Kidney (tissue), 22 donors: ENCODE data around the gene TMEM170A. TPM values are rescaled to one million over a fixed set of nuclear protein-coding genes. Genes with fewer than 3 reads are reported as not detected.
A peak's percentile ranks its signal among the peaks of the same experiment; 100 is the strongest.

Experiments
- DNase-seq, 5 donors: peaks; one replicate each; pipeline ENCODE4 v3.0.0-alpha.2; 2013 to 2020
- FAIRE-seq: peaks from 2 replicates; lab custom pipeline; 2012; peaks lifted over from hg19 to GRCh38; lab: Jason Lieb, UNC
- H3K27ac ChIP-seq, 2 donors: one replicate each; pipeline ENCODE4 v1.7.0; 2013; ENCODE audit warnings: low read depth in 2 of 2, low read length in 2 of 2, inconsistent platforms in 1 of 2
- H3K27me3 ChIP-seq: one replicate; pipeline ENCODE4 v1.7.1; 2013; ENCODE audit warnings: low read length, inconsistent platforms; ENCODE audit not compliant: control insufficient read depth, insufficient read depth
- H3K36me3 ChIP-seq, 3 donors: one replicate each; pipeline versions ENCODE4 v1.7.0 to v1.7.1; 2013; ENCODE audit warnings: low read length in 3 of 3, control low read depth in 1 of 3, inconsistent platforms in 1 of 3; ENCODE audit not compliant: insufficient read depth in 3 of 3, control insufficient read depth in 2 of 3
- H3K4me1 ChIP-seq, 3 donors: one replicate each; pipeline versions ENCODE4 v1.7.0 to v1.7.1; 2013; ENCODE audit warnings: low read length in 3 of 3, inconsistent platforms in 1 of 3, low read depth in 1 of 3; ENCODE audit not compliant: control insufficient read depth in 2 of 3, insufficient read depth in 2 of 3
- H3K4me3 ChIP-seq, 3 donors: one replicate each; pipeline versions ENCODE4 v1.7.0 to v1.8.1; 2013; ENCODE audit warnings: low read length in 3 of 3, control low read depth in 1 of 3, inconsistent platforms in 1 of 3
- H3K9ac ChIP-seq, 3 donors: one replicate each; pipeline versions ENCODE4 v1.7.0 to v1.7.1; 2013; ENCODE audit warnings: low read length in 3 of 3, control low read depth in 1 of 3, inconsistent platforms in 1 of 3
- H3K9me3 ChIP-seq, 3 donors: one replicate each; pipeline versions ENCODE4 v1.7.0 to v1.7.1; 2013; ENCODE audit warnings: low read length in 3 of 3, control low read depth in 1 of 3, inconsistent platforms in 1 of 3; ENCODE audit not compliant: control insufficient read depth in 2 of 3, insufficient read depth in 1 of 3
- CTCF ChIP-seq: IDR thresholded peaks from 3 replicates; pipeline ENCODE4 v1.5.1; 2012; ENCODE audit warnings: mild to moderate bottlenecking, moderate library complexity, borderline replicate concordance; ENCODE audit not compliant: insufficient read depth; ENCODE audit errors: extremely low read depth
- intact Hi-C: fragments of 100-400 bp; cut with DNase I; formaldehyde crosslinking; loops from one replicate; pipeline ENCODE4 v1.11.1; 2022
- long read RNA-seq, 10 donors: library from polyadenylated mRNA in 1 of 10; unstranded in 1 of 10; transcript quantifications; one replicate each; pipeline ENCODE4 v2.0.0 and lab custom pipeline, GENCODE V29; 2021 to 2026
- polyA plus RNA-seq: library from polyadenylated mRNA; stranded (reverse); fragments of 350-450 nt; fragmentation: Illumina TruSeq; extraction: RNeasy Lipid Tissue Mini Kit (QIAGEN cat#74804); gene quantifications from one replicate; pipeline ENCODE4 v1.2.3, GENCODE V29; 2014; ENCODE audit warnings: low read depth, low replicate concordance; ENCODE audit not compliant: insufficient read depth
- total RNA-seq: library from RNA; stranded (reverse); fragmentation: NEBNext Ultra II Directional; extraction: Animal tissue kit (Norgen Biotek cat#: 25700); gene quantifications from one replicate; pipeline ENCODE4 v1.2.1, GENCODE V29; 2021
- donor health status: control.
- donor health status: control.
- donor health status: control.
- donor health status: control.
- donor health status: control.
- donor health status: DM: yes; HTN: yes; CAD: no.
- donor health status: Normal renal cell carcinoma (clear cell type).

The TMEM170A gene
- total RNA-seq (22.8 TPM), polyA plus RNA-seq (10.2 TPM)
- long read RNA-seq, donor 1, full-length matches to known transcripts: 3 of 3 reads
- long read RNA-seq, donor 1, partial matches to known transcripts: 0 of 3 reads
- long read RNA-seq, donor 1, other reads (novel, unspliced or antisense): 0 of 3 reads
- long read RNA-seq, donor 2, full-length matches to known transcripts: 11 of 27 reads
- long read RNA-seq, donor 2, partial matches to known transcripts: 16 of 27 reads
- long read RNA-seq, donor 2, other reads (novel, unspliced or antisense): 0 of 27 reads
- long read RNA-seq, donor 3, full-length matches to known transcripts: 8 of 8 reads
- long read RNA-seq, donor 3, partial matches to known transcripts: 0 of 8 reads
- long read RNA-seq, donor 3, other reads (novel, unspliced or antisense): 0 of 8 reads
- long read RNA-seq, donor 4, full-length matches to known transcripts: 9 of 17 reads
- long read RNA-seq, donor 4, partial matches to known transcripts: 8 of 17 reads
- long read RNA-seq, donor 4, other reads (novel, unspliced or antisense): 0 of 17 reads
- long read RNA-seq, donor 5: 0 reads
- long read RNA-seq, donor 6, full-length matches to known transcripts: 4 of 4 reads
- long read RNA-seq, donor 6, partial matches to known transcripts: 0 of 4 reads
- long read RNA-seq, donor 6, other reads (novel, unspliced or antisense): 0 of 4 reads
- long read RNA-seq, donor 7, full-length matches to known transcripts: 4 of 7 reads
- long read RNA-seq, donor 7, partial matches to known transcripts: 0 of 7 reads
- long read RNA-seq, donor 7, other reads (novel, unspliced or antisense): 3 of 7 reads
- long read RNA-seq, donor 8, full-length matches to known transcripts: 9 of 30 reads
- long read RNA-seq, donor 8, partial matches to known transcripts: 21 of 30 reads
- long read RNA-seq, donor 8, other reads (novel, unspliced or antisense): 0 of 30 reads
- long read RNA-seq, donor 9, full-length matches to known transcripts: 1 of 1 reads
- long read RNA-seq, donor 9, partial matches to known transcripts: 0 of 1 reads
- long read RNA-seq, donor 9, other reads (novel, unspliced or antisense): 0 of 1 reads
- long read RNA-seq, donor 10, full-length matches to known transcripts: 4 of 25 reads
- long read RNA-seq, donor 10, partial matches to known transcripts: 21 of 25 reads
- long read RNA-seq, donor 10, other reads (novel, unspliced or antisense): 0 of 25 reads

DNA sequence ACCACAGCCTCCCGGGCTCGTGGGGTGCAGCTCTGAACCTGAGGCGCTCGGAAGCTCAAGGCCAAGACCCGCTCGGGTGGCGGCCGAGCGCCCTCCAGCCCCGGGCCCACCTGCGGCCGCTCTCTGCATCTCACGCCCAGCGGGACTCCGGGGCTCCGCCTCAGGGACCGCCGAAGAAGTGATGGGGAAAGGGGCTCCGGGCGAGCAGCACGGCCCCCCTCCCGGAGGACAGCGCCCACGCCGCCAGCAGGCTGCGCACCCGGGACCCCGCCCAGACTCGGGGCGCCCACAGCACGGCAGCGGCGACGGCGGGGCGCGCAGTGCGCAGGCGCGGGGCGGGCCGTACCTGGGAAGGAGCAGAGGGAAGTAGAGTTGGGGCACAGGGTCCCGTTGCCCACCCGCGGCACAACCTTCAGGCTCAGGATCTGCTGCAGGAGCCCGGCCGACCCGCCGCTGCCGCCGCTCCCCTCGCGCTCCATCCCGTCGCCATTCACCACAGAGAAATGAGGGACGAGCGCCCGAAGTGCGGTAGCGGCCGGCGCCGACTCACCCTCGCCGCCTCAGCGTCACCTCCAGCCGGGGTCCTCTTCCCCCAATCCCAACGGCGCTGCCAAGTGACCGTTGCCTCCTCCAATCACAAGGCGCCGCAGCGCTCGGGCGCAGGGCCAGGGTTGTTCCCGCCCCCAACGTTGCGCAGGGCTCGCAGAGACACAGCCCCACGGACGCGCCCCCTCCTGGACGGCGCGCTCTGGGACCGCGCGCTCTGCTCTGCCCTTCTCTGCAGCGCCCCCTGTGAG, at the start of gene TMEM170A:
Gene TMEM170A, minus strand, starts transcription at position 568 of the 797 bp plus-strand sequence. Its CDS starts 89 bp downstream, at position 479.
- FAIRE-seq (peak; percentile 77), DNase-seq (peak; percentile 99 to 100 (median 99))
- intact Hi-C loops: no loop called here

GRCh38 chr16:75506574-75506973, 42.1 kb upstream of the TMEM170A start:
- peak in 4 of 5 donors; percentile 14 to 60 (median 29) for DNase-seq
- no peak for FAIRE-seq
- TF ChIP-seq CTCF: no peak
- H3K27ac ChIP-seq: no peak overlapping the region
- H3K9ac ChIP-seq: no peak overlapping the region
- intact Hi-C loops: no loop called here
- H3K9me3 ChIP-seq: no peaks in the 10 kb centered on the region
- H3K27me3 ChIP-seq: no peaks in the 10 kb centered on the region
- no peaks in the 10 kb centered on the region for H3K36me3 ChIP-seq
- no peak overlapping the region for H3K4me3 ChIP-seq
- no peaks in the 10 kb centered on the region for H3K4me1 ChIP-seq

More for the DNA sequence above, at the start of gene TMEM170A:
- peak within 1 kb of the TSS; percentile 47 to 86 (median 78) for H3K9ac ChIP-seq
- H3K27ac ChIP-seq: peak within 1 kb of the TSS; percentile 97 to 98
- peak; percentile 100 for TF ChIP-seq CTCF
- peaks cover 0 to 7% (median 0%) of the 10 kb centered on the region in 3 donors for H3K4me1 ChIP-seq
- no peaks in the 10 kb centered on the region for H3K36me3 ChIP-seq
- no peaks in the 10 kb centered on the region for H3K27me3 ChIP-seq
- H3K4me3 ChIP-seq: peak within 1 kb of the TSS; percentile 63 to 75 (median 69)
- no peaks in the 10 kb centered on the region for H3K9me3 ChIP-seq

DNA sequence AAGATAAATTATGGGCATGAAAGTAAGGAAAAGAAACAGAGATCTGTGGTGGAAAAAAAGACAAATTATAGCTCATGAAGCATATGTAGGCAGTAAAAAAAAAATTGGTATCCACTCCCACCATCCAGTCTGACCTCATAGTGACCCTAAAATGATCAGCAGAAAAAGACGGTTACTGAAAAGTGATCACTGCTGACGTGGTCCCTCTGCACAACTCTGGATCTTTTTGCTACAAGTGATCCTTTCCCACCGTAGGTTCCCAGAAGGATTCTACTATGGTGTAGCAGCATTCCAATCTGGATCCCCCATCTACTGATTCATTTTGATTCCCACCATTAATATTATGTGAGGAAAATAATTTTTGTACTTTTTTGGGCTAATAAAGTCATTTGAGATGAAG, 41.6 kb upstream of the TMEM170A start:
- intact Hi-C loops: no loop called here
- Histone ChIP-seq H3K4me3 (no peak overlapping the region), H3K36me3 (no peaks in the 10 kb centered on the region), H3K4me1 (no peaks in the 10 kb centered on the region), H3K9me3 (no peaks in the 10 kb centered on the region), H3K27ac (no peak overlapping the region), H3K27me3 (no peaks in the 10 kb centered on the region), H3K9ac (no peak overlapping the region)
- no peak for TF ChIP-seq CTCF
- DNase-seq: no peak
- no peak for FAIRE-seq
